HUES48 (cell line): ENCODE results near the gene CCR6.

ENCODE experiments used
- H3K27ac ChIP-seq: one replicate; pipeline ENCODE4 v1.7.0; 2013; ENCODE audit warnings: low read depth, low read length, inconsistent platforms
- H3K27me3 ChIP-seq: 2 replicates; pipeline ENCODE4 v1.6.1; 2013; ENCODE audit warnings: mild to moderate bottlenecking, low read length; ENCODE audit not compliant: control insufficient read depth, insufficient read depth
- H3K36me3 ChIP-seq: 2 replicates; pipeline ENCODE4 v1.6.1; 2013; ENCODE audit warnings: low read length; ENCODE audit not compliant: control insufficient read depth, insufficient read depth
- H3K4me1 ChIP-seq: 2 replicates; pipeline ENCODE4 v1.6.1; 2013; ENCODE audit warnings: mild to moderate bottlenecking, low read length; ENCODE audit not compliant: control insufficient read depth, insufficient read depth
- H3K4me3 ChIP-seq: 2 replicates; pipeline ENCODE4 v1.5.1; 2013; ENCODE audit warnings: mild to moderate bottlenecking, low read depth, low read length
- H3K9ac ChIP-seq: 2 replicates; pipeline ENCODE4 v1.6.1; 2013; ENCODE audit warnings: mild to moderate bottlenecking, low read depth, low read length, moderate library complexity
- H3K9me3 ChIP-seq: 2 replicates; pipeline ENCODE4 v1.6.1; 2013; ENCODE audit warnings: low read length; ENCODE audit not compliant: control insufficient read depth, insufficient read depth

CCR6 gene

DNA sequence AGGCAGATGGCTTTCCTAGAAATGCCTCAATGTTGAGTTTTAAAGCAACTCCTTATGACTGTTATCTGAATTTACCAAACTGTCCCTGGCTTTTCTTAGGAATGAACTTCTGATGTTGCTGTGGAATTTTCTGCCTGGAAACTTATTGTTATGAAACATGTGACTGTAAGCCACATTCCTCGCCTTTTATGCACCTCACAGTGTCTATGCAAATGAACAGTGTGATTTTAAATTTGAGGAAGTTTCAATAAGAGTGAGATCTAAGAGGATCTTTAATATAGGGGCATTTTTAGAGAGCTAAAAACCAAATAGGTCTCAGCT lies 2.4 kb upstream of the CCR6 start:
- Histone ChIP-seq H3K27me3 (no peaks in the 10 kb centered on the region), H3K4me1 (peaks cover 6% of the 10 kb centered on the region), H3K27ac (no peak overlapping the region), H3K9ac (no peak overlapping the region), H3K4me3 (no peak overlapping the region), H3K36me3 (no peaks in the 10 kb centered on the region), H3K9me3 (peaks cover 7% of the 10 kb centered on the region; the same call in 1 of the 2 replicates)

DNA sequence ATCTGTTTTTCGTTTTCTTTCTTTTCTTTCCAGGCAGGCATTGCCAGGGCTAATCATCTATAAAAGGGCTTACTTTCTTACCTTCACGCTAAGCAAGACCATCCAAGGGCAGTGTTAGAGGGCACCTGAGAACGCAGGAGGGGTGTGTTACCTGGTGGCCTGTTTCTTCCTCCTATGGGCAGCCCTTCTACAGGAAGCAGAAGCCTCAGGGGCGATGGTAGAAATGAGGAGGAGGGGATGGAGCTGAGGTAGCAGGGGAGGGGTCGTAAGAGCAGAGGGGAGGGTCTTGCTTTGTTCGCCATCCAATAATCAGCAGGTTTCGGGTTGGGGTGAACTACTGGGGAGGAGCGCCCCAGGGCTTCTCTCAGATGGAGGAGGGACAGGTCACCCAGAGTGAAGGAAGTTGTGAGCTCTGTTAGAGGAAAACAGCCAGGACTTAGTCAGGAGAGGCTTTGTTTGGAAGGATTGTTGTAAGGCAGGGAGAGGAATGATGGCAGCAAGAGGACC lies 1.5 kb upstream of the CCR6 start:
- no peaks in the 10 kb centered on the region for H3K27me3 ChIP-seq
- no peaks in the 10 kb centered on the region for H3K4me1 ChIP-seq
- H3K27ac ChIP-seq = no peak overlapping the region

DNA sequence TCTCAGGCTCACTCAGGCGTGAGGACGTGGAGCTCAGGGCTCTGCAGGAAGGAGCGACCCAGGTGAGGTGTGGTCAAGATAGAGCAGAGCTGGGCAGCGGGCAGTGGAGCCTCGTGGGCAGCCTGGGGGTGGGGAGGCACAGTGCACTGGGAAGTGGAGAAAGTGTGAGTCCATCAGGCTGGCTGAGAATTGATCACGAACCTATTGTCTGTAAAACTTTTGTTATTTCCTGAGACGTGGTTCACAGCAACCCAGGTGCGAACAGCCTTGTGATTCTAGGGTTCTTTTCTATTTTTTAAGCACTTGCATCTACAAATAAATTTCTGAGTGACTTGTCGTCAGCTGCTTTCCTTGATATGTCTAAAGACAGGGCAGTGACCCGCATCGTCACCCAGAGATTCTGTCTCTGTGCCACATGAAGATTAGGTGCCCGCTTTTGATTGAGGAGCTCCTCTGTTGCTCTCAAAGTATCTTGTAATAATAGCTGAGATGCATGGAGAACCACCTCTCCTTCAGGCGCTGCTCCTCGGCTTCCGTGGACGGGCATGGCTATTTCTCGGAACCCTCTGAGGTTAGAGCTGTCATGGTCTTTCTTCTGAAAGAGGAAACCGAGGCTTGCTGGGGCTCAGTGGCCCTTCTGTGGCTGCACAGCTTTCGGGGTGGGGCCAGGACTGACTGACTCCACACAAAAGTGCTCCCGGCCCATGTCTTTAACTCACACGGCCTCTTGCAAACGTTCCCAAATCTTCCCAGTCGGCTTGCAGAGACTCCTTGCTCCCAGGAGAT lies 662 bp upstream of the CCR6 start:
- H3K4me1 ChIP-seq = no peaks in the 10 kb centered on the region
- H3K9me3 ChIP-seq = peaks cover 7% of the 10 kb centered on the region; the same call in 1 of the 2 replicates
- H3K27me3 ChIP-seq = no peaks in the 10 kb centered on the region
- no peak overlapping the region for H3K9ac ChIP-seq
- H3K27ac ChIP-seq = no peak overlapping the region
- H3K36me3 ChIP-seq = no peaks in the 10 kb centered on the region
- H3K4me3 ChIP-seq = no peak overlapping the region

More for the DNA sequence above, 1.5 kb upstream of the CCR6 start:
- H3K36me3 ChIP-seq = no peaks in the 10 kb centered on the region
- no peak overlapping the region for H3K9ac ChIP-seq
- H3K4me3 ChIP-seq = no peak overlapping the region
- peaks cover 7% of the 10 kb centered on the region; the same call in 1 of the 2 replicates for H3K9me3 ChIP-seq

GRCh38 chr6:167124753-167125152 lies 1.9 kb downstream of the CCR6 start:
- Histone ChIP-seq H3K4me1 (no peaks in the 10 kb centered on the region), H3K9me3 (peaks cover 4% of the 10 kb centered on the region; the same call in 1 of the 2 replicates), H3K4me3 (no peak overlapping the region), H3K9ac (no peak overlapping the region), H3K27ac (no peak overlapping the region), H3K36me3 (no peaks in the 10 kb centered on the region), H3K27me3 (no peaks in the 10 kb centered on the region)

DNA sequence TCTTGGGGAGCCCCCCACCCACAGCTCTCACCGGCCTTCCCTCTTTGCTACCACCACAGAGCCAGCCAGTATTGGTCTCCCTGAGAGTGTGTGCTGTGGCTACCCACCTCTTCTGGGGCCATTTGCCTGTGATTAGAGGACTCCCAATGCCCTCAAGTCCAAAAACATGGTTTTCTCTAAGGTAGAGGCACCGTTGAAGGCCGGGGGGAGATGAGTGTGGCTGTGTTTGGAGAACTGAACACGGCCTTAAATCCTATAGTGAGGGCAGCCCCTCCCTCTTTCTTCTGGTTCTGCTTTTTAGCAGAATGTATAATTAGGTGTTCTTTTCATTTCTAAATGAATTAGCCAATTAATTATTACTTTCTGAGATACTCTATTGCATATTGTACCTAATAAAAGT lies 2.5 kb downstream of the CCR6 start:
- Histone ChIP-seq H3K4me1 (no peaks in the 10 kb centered on the region), H3K9ac (no peak overlapping the region), H3K36me3 (no peaks in the 10 kb centered on the region), H3K4me3 (no peak overlapping the region), H3K27ac (no peak overlapping the region), H3K27me3 (no peaks in the 10 kb centered on the region), H3K9me3 (no peaks in the 10 kb centered on the region)

- Histone ChIP-seq H3K4me3 (no peak overlapping the region), H3K36me3 (no peaks in the 10 kb centered on the region), H3K27me3 (no peaks in the 10 kb centered on the region), H3K9me3 (no peaks in the 10 kb centered on the region), H3K4me1 (no peaks in the 10 kb centered on the region), H3K9ac (no peak overlapping the region), H3K27ac (no peak overlapping the region)
These were observed 3.0 kb downstream of the CCR6 start for GRCh38 chr6:167125855-167126349.

GRCh38 chr6:167127785-167128531 lies 5.1 kb downstream of the CCR6 start:
- Histone ChIP-seq H3K4me3 (no peak overlapping the region), H3K27ac (no peak overlapping the region), H3K9me3 (no peaks in the 10 kb centered on the region), H3K4me1 (no peaks in the 10 kb centered on the region), H3K36me3 (no peaks in the 10 kb centered on the region), H3K9ac (no peak overlapping the region), H3K27me3 (no peaks in the 10 kb centered on the region)

GRCh38 chr6:167129159-167129558 lies 6.3 kb downstream of the CCR6 start:
- H3K4me1 ChIP-seq = no peaks in the 10 kb centered on the region
- H3K27me3 ChIP-seq = no peaks in the 10 kb centered on the region
- H3K36me3 ChIP-seq = no peaks in the 10 kb centered on the region
- H3K9ac ChIP-seq = no peak overlapping the region
- no peak overlapping the region for H3K4me3 ChIP-seq
- no peaks in the 10 kb centered on the region for H3K9me3 ChIP-seq
- no peak overlapping the region for H3K27ac ChIP-seq

- no peaks in the 10 kb centered on the region for H3K36me3 ChIP-seq
- H3K4me3 ChIP-seq = no peak overlapping the region
- no peak overlapping the region for H3K9ac ChIP-seq
- H3K4me1 ChIP-seq = no peaks in the 10 kb centered on the region
- H3K27ac ChIP-seq = no peak overlapping the region
- no peaks in the 10 kb centered on the region for H3K9me3 ChIP-seq
- no peaks in the 10 kb centered on the region for H3K27me3 ChIP-seq
These were observed 6.7 kb downstream of the CCR6 start for GRCh38 chr6:167129562-167129961.

GRCh38 chr6:167130008-167130677 lies 7.2 kb downstream of the CCR6 start:
- no peaks in the 10 kb centered on the region for H3K9me3 ChIP-seq
- H3K4me1 ChIP-seq = no peaks in the 10 kb centered on the region
- H3K27me3 ChIP-seq = no peaks in the 10 kb centered on the region
- no peak overlapping the region for H3K27ac ChIP-seq
- H3K4me3 ChIP-seq = no peak overlapping the region
- no peak overlapping the region for H3K9ac ChIP-seq
- no peaks in the 10 kb centered on the region for H3K36me3 ChIP-seq
